Testis (tissue), 3 donors: ENCODE measurements around the gene CDX2. TPM values are rescaled to one million over a fixed set of nuclear protein-coding genes. Genes with fewer than 3 reads are reported as not detected.
A peak's percentile ranks its signal among the peaks of the same experiment; 100 is the strongest.

Experiments
- DNase-seq: peaks from one replicate; pipeline ENCODE4 v3.0.0-alpha.2; 2019
- H3K27ac ChIP-seq, 2 donors: fragments of 200-600 bp; sonication (generic); one replicate each; pipeline ENCODE4 v1.5.1; 2019
- H3K27me3 ChIP-seq: fragments of 200-600 bp; sonication (generic); one replicate; pipeline ENCODE4 v1.5.1; 2019
- H3K36me3 ChIP-seq: fragments of 200-600 bp; sonication (generic); one replicate; pipeline ENCODE4 v1.5.1; 2017; ENCODE audit warnings: low read depth; ENCODE audit errors: missing control alignments
- H3K4me1 ChIP-seq: fragments of 200-600 bp; sonication (generic); one replicate; pipeline ENCODE4 v1.5.1; 2019
- H3K4me3 ChIP-seq, 2 donors: fragments of 200-600 bp; sonication (generic); one replicate each; pipeline ENCODE4 v1.5.1; 2017 to 2019
- H3K9me3 ChIP-seq: fragments of 200-600 bp; sonication (generic); one replicate; pipeline ENCODE4 v1.5.1; 2017
- POLR2A ChIP-seq: fragments of 450-650 bp; IDR thresholded peaks from one replicate; pipeline ENCODE4 v1.6.1; 2017; ENCODE audit warnings: antibody characterized with exemption, mild to moderate bottlenecking, moderate library complexity
- WGBS, 2 donors: methylation state at CpG; one replicate each; pipeline ENCODE4 v1.1.5; 2018; 5-methylcytosine and 5-hydroxymethylcytosine counted together
- intact Hi-C: fragments of 100-400 bp; cut with DNase I; formaldehyde crosslinking; loops from one replicate; pipeline ENCODE4 v1.15.1; 2023; ENCODE audit warnings: low total_unique reads
- polyA plus RNA-seq: library from polyadenylated mRNA; stranded (reverse); fragments of 350-450 nt; fragmentation: Illumina TruSeq; extraction: RNeasy Lipid Tissue Mini Kit (QIAGEN cat#74804); gene quantifications from one replicate; pipeline ENCODE4 v1.2.3, GENCODE V29; 2014; ENCODE audit warnings: low read depth, low replicate concordance; ENCODE audit not compliant: insufficient read depth
- total RNA-seq, 2 donors: library from RNA; depleted of rRNA; stranded (reverse); fragments of >200 nt; gene quantifications; one replicate each; pipeline ENCODE4 v1.2.3, GENCODE V29; 2016
- TF ChIP-seq, protein P1 (sequence below), 3 experiments: fragments of 450-650 bp in 2 of 3; fragments of 200-600 bp in 1 of 3; sonication (generic) in 1 of 3; IDR thresholded peaks; one replicate each; pipeline ENCODE4 v1.5.1; 2016 to 2019; ENCODE audit warnings: antibody characterized with exemption in 3 of 3, mild to moderate bottlenecking in 2 of 3, moderate library complexity in 1 of 3

Gene CDX2
- total and polyA plus RNA-seq, 3 donors from 2014 or later: 0.06 to 0.08 TPM; not detected in 1

DNA sequence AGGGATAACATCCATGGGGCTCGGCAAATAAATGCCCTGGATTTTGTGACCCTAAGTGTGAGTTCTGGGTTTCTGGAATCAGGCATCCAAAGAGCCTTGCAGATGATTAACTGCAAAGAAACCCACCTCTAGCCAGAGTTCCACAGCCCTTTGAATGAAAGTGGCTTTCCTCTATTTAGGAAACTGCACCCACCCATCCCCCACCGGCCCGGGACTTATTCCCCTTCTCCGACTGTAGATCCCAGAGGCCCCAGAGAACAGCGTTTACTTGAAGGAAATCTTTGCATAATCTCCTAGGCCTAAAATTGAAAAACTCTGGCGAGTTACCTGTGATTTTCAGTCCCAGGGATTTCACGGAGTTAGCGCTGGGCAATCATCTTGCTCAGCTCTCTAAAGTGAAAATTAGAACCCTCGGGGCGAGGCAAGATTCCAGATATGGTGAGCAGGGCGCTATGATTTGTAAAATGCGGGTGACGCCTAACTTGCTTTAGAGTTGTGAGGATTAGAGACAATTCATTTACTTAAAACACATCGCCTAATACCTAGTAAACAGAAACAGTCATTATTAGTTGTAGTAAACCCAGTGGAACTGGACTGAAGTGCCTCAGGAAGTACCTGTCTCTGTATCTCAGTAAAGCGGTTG is 10.0 kb upstream of the CDX2 start:
- Histone ChIP-seq H3K9me3 (no peaks in the 10 kb centered on the region), H3K4me3 (no peak overlapping the region), H3K4me1 (peaks cover 11% of the 10 kb centered on the region), H3K27me3 (no peaks in the 10 kb centered on the region), H3K27ac (no peak overlapping the region), H3K36me3 (no peaks in the 10 kb centered on the region)
- no peak for DNase-seq
- intact Hi-C loops: no loop called here
- TF ChIP-seq, protein P1, sequence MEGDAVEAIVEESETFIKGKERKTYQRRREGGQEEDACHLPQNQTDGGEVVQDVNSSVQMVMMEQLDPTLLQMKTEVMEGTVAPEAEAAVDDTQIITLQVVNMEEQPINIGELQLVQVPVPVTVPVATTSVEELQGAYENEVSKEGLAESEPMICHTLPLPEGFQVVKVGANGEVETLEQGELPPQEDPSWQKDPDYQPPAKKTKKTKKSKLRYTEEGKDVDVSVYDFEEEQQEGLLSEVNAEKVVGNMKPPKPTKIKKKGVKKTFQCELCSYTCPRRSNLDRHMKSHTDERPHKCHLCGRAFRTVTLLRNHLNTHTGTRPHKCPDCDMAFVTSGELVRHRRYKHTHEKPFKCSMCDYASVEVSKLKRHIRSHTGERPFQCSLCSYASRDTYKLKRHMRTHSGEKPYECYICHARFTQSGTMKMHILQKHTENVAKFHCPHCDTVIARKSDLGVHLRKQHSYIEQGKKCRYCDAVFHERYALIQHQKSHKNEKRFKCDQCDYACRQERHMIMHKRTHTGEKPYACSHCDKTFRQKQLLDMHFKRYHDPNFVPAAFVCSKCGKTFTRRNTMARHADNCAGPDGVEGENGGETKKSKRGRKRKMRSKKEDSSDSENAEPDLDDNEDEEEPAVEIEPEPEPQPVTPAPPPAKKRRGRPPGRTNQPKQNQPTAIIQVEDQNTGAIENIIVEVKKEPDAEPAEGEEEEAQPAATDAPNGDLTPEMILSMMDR (IDR thresholded peaks at IDR 0.05): no peak
- TF ChIP-seq POLR2A: no peak
- 7 to 8% methylated on average over 15 of the region's 15 CpGs for WGBS, 2 donors

- H3K9me3 ChIP-seq: no peaks in the 10 kb centered on the region
- 1 to 2% methylated on average over 24 to 52 of the region's 65 CpGs for WGBS, 2 donors
- H3K27me3 ChIP-seq: no peaks in the 10 kb centered on the region
- H3K4me1 ChIP-seq: peaks cover 11% of the 10 kb centered on the region
- H3K27ac ChIP-seq: no peak overlapping the region
- H3K36me3 ChIP-seq: no peaks in the 10 kb centered on the region
- H3K4me3 ChIP-seq: peak overlapping the region; percentile 9 to 36
- DNase-seq: no peak
- intact Hi-C loops: no loop called here
- TF ChIP-seq POLR2A: no peak
- TF ChIP-seq, protein P1 (IDR thresholded peaks at IDR 0.05): no peak
Observed at GRCh38 chr13:27978301-27978968, 9.3 kb upstream of the CDX2 start.

DNA sequence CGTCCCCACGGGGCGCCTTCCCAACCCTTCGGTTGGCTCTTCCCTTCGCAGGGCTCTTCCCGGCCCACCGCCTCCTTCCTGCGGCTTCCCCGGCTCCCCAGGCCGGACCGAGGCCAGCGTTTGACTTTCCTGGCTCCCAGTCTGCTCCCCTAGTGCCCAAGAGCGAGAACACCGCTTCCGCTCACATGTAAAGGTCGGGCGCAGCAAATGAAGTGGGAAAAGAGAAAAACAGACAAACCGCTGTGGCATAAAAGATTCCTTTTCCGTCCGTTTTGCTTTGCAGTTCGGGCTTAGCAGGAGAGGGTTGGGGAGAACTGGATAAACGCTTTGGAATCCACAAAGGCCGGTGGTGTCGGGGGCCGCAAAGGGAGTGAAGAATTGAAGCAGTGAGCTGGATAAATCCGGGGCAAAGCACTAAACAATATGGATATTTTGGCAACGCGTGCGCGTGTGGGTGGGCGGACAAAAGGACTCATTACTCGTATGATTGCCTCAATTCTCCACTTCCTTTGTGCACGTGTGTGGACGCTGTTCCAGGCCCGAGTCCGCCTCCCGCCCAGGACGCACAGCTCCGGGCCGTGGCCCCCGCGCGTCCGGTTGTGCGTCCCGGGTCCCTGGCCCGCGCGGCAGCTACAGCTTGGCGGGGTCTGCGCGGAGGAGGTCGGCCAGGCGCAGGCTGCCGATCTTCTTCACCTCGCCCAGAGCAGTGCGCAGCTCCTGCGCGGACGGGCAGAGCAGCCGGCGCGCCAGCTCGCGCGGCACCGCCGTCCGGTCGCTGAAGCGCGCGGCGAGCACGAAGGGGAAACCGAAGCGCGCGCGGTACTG is 8.6 kb upstream of the CDX2 start:
- no peaks in the 10 kb centered on the region for H3K9me3 ChIP-seq
- TF ChIP-seq, protein P1 (IDR thresholded peaks at IDR 0.05): no peak
- TF ChIP-seq POLR2A: no peak
- intact Hi-C loops: no loop called here
- peaks cover 11% of the 10 kb centered on the region for H3K4me1 ChIP-seq
- DNase-seq: no peak
- H3K27me3 ChIP-seq: no peaks in the 10 kb centered on the region
- H3K36me3 ChIP-seq: no peaks in the 10 kb centered on the region
- no peak overlapping the region for H3K27ac ChIP-seq
- WGBS, 2 donors: 1% methylated on average over 28 to 71 of the region's 80 CpGs
- peak overlapping the region; percentile 9 to 36 for H3K4me3 ChIP-seq

DNA sequence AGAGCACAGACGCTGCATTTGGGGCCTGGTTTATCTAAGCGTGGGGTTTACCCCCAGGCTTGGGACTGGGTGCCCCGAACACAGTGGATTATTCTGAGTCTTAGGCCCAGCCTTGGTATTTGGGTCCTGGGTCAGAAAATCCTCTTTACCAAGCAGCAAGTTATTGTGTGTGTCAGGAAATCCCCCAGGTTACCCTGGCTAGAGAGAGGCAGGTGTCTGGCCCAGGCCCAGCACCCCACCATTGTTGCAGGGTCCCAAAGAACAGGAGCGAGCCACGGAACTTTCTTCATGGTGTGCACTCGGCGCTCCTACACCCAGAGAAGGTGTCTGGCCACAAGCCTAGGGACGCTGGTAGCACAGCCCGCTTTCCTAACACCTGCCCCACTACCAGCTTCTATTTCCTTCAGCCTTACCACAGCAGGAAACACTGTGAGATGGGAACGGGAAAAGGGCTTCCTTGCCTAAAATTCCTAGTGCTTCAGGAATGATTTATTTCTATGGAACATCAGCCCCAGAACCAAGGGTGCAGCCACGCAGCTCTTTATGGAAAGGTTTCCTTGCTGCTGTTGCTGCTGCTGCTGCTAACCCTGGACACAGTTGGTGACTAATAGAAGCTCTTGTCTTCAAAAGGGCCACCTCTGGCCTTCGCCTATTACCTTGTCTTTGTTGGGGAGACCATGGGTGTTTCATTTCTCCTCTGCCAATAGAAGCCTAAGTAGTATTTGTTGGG is 7.4 kb upstream of the CDX2 start:
- no peak overlapping the region for H3K27ac ChIP-seq
- H3K4me1 ChIP-seq: peaks cover 11% of the 10 kb centered on the region
- H3K27me3 ChIP-seq: no peaks in the 10 kb centered on the region
- intact Hi-C loops: no loop called here
- no peaks in the 10 kb centered on the region for H3K9me3 ChIP-seq
- DNase-seq: no peak
- WGBS, 2 donors: 11 to 15% methylated on average over 12 of the region's 12 CpGs
- no peaks in the 10 kb centered on the region for H3K36me3 ChIP-seq
- H3K4me3 ChIP-seq: no peak overlapping the region
- no peak for TF ChIP-seq POLR2A
- TF ChIP-seq, protein P1 (IDR thresholded peaks at IDR 0.05): no peak
